HepG2 (cell line): Measurements from ENCODE around the gene EPB41L4A. TPM values are rescaled to one million over a fixed set of nuclear protein-coding genes. Genes with fewer than 3 reads are reported as not detected.
"Not testable (repeated sequence)": the region's sequence is repeated elsewhere in the genome, so short reads cannot be mapped to it uniquely, and the experiment has no call there.

Experiments used
- ATAC-seq: fragments of 200-7000 bp; cut with Tn5 transposase; 3 replicates; pipeline ENCODE4 v1.9.1; 2020; ENCODE audit warnings: mild to moderate bottlenecking, moderate library complexity
- BruUV-seq: library from RNA; stranded (reverse); fragments of 400-500 nt; replicated peaks from 2 replicates; lab custom pipeline; 2021; lab: Mats Ljungman, UMichigan
- CTCF ChIA-PET: fragments of 300-600 bp; formaldehyde crosslinking; extraction: SDS; loops from one replicate; lab custom pipeline; 2021; ENCODE audit warnings: low total read pairs, inconsistent platforms, low intra/inter-chr PET ratio; lab: Yijun Ruan, JAX
- POLR2A ChIA-PET: fragments of 350-600 bp; sonication (Branson Sonifier 250); formaldehyde crosslinking; loops from one replicate; lab custom pipeline; 2020; ENCODE audit warnings: antibody characterized with exemption, inconsistent platforms; lab: Yijun Ruan, JAX
- DNase-seq: peaks from one replicate; pipeline ENCODE4 v3.0.0-alpha.2; 2015; ENCODE audit warnings: low spot score
- FAIRE-seq: peaks from 3 replicates; lab custom pipeline; 2011; peaks lifted over from hg19 to GRCh38; lab: Jason Lieb, UNC
- H2AFZ ChIP-seq: one replicate; pipeline ENCODE4 v1.6.1; 2011; ENCODE audit warnings: low read length, inconsistent platforms
- H3K27ac ChIP-seq: fragments of 300-600 bp; 3 replicates; pipeline ENCODE4 v1.8.0; 2011; ENCODE audit warnings: mixed run types, mild to moderate bottlenecking, mixed read lengths, low read length, inconsistent platforms; ENCODE audit not compliant: insufficient read depth; ENCODE audit errors: extremely low read length
- H3K27me3 ChIP-seq, 2 experiments: fragments of 200-600 bp in 1 of 2; 2 replicates in 1 of 2; 3 replicates in 1 of 2; pipeline versions ENCODE4 v1.6.0 to v1.8.0; 2011; ENCODE audit warnings: low read length in 2 of 2, mild to moderate bottlenecking in 2 of 2, moderate library complexity in 2 of 2, inconsistent platforms in 1 of 2; ENCODE audit not compliant: insufficient read depth in 2 of 2, control insufficient read depth in 1 of 2
- H3K36me3 ChIP-seq, 2 experiments: fragments of 200-600 bp in 1 of 2; replicated peaks in 1 of 2; 2 replicates in 1 of 2; 3 replicates in 1 of 2; pipeline versions ENCODE4 v1.5.1 to v1.8.0; 2011; ENCODE audit warnings: low read length in 2 of 2, inconsistent platforms in 1 of 2; ENCODE audit not compliant: insufficient read depth in 2 of 2, control insufficient read depth in 1 of 2
- H3K4me1 ChIP-seq: 2 replicates; pipeline ENCODE4 v1.5.1; 2012; ENCODE audit warnings: low read length, inconsistent platforms; ENCODE audit not compliant: insufficient read depth
- H3K4me2 ChIP-seq: 2 replicates; pipeline ENCODE4 v1.6.0; 2011; ENCODE audit warnings: low read depth, low read length, inconsistent platforms
- H3K4me3 ChIP-seq, 3 experiments: fragments of 200-600 bp in 1 of 3; sonication (generic), shearing (Covaris generic) in 1 of 3; replicated peaks in 1 of 3; 2 replicates each; pipeline ENCODE4 v1.5.1; 2011 to 2016; ENCODE audit warnings: low read length in 3 of 3, inconsistent platforms in 2 of 3, low read depth in 2 of 3, mild to moderate bottlenecking in 2 of 3, control low read depth in 1 of 3, mixed read lengths in 1 of 3; ENCODE audit not compliant: insufficient read depth in 1 of 3
- H3K79me2 ChIP-seq: one replicate; pipeline ENCODE4 v1.6.1; 2011; ENCODE audit warnings: low read length, inconsistent platforms; ENCODE audit not compliant: insufficient read depth
- H3K9ac ChIP-seq: 2 replicates; pipeline ENCODE4 v1.6.0; 2011; ENCODE audit warnings: mild to moderate bottlenecking, low read depth, low read length, inconsistent platforms; ENCODE audit not compliant: insufficient read depth
- H3K9me3 ChIP-seq: 2 replicates; pipeline ENCODE4 v1.5.1; 2012; ENCODE audit warnings: mild to moderate bottlenecking, low read length
- H4K20me1 ChIP-seq: 2 replicates; pipeline ENCODE4 v1.6.0; 2011; ENCODE audit warnings: inconsistent platforms, mild to moderate bottlenecking, low read length, moderate library complexity; ENCODE audit not compliant: insufficient read depth
- DR1 ChIP-seq: sonication (generic); formaldehyde crosslinking; IDR thresholded peaks from 2 replicates; pipeline ENCODE4 v1.8.0; 2021; ENCODE audit warnings: mild to moderate bottlenecking, missing genetic modification reagents, inconsistent platforms
- GPBP1L1 ChIP-seq: sonication (generic); formaldehyde crosslinking; IDR thresholded peaks from 2 replicates; pipeline ENCODE4 v1.5.0; 2020; ENCODE audit warnings: mild to moderate bottlenecking, missing genetic modification reagents
- ISX ChIP-seq: sonication (generic); formaldehyde crosslinking; conservative IDR thresholded peaks from 2 replicates; pipeline ENCODE4 v1.5.0; 2020; ENCODE audit warnings: missing genetic modification reagents
- MEIS2 ChIP-seq: sonication (generic); formaldehyde crosslinking; IDR thresholded peaks from 2 replicates; pipeline ENCODE4 v1.9.0; 2021; ENCODE audit warnings: mild to moderate bottlenecking, missing genetic modification reagents
- SETDB1 ChIP-seq: sonication (generic); formaldehyde crosslinking; IDR thresholded peaks from 2 replicates; pipeline ENCODE4 v1.5.1; 2020; ENCODE audit warnings: missing genetic modification reagents, mild to moderate bottlenecking, borderline replicate concordance
- TFDP1 ChIP-seq: IDR thresholded peaks from 2 replicates; pipeline ENCODE4 v1.6.1; 2016; ENCODE audit warnings: missing compliant biosample characterization, missing genetic modification reagents, borderline replicate concordance
- ZBTB7B ChIP-seq: sonication (generic); formaldehyde crosslinking; IDR thresholded peaks from 2 replicates; pipeline ENCODE4 v1.4.0; 2020; ENCODE audit warnings: missing genetic modification reagents
- ZNF329 ChIP-seq: sonication (generic); formaldehyde crosslinking; IDR thresholded peaks from 2 replicates; pipeline ENCODE4 v1.9.0; 2021; ENCODE audit warnings: low read depth, mild to moderate bottlenecking, missing genetic modification reagents
- ZNF34 ChIP-seq: sonication (generic); formaldehyde crosslinking; IDR thresholded peaks from 2 replicates; pipeline ENCODE4 v1.4.0; 2020; ENCODE audit warnings: mild to moderate bottlenecking, missing genetic modification reagents, borderline replicate concordance
- whole genome bisulfite sequencing: methylation state at CpG from one replicate; pipeline ENCODE4 v1.1.6; 2017; ENCODE audit warnings: low lambda C conversion rate; 5-methylcytosine and 5-hydroxymethylcytosine counted together
- in situ Hi-C: cut with HindIII; loops from 2 replicates; pipeline ENCODE4 v1.10.0; 2017; ENCODE audit warnings: low pct_unique_long_range_greater_than_20kb; ENCODE audit not compliant: extremely low pct_ligation_motif_present
- intact Hi-C: fragments of 100-400 bp; cut with micrococcal nuclease; formaldehyde crosslinking; loops from one replicate; pipeline ENCODE4 v1.10.0; 2022; ENCODE audit not compliant: unreplicated experiment
- polyA plus RNA-seq, 8 experiments: library from polyadenylated mRNA; depleted of rRNA in 3 of 8; stranded (reverse) in 7 of 8; unstranded in 1 of 8; fragments of >200 nt; fragmentation: Illumina TruSeq in 4 of 8; extraction: Trizol in 4 of 8; gene quantifications; 2 replicates each; pipeline versions ENCODE4 v1.2.1 to v1.2.3, GENCODE V29; 2011 to 2016; ENCODE audit warnings: low read depth in 4 of 8, missing spikeins in 1 of 8, mixed read lengths in 1 of 8; ENCODE audit not compliant: insufficient read depth in 1 of 8
- total RNA-seq, 5 experiments: library from RNA; depleted of rRNA; stranded (reverse); fragments of >200 nt; fragmentation: Illumina TruSeq; extraction: Trizol; gene quantifications; 2 replicates each; pipeline ENCODE4 v1.2.3, GENCODE V29; 2016; ENCODE audit warnings: low read depth in 1 of 5

The EPB41L4A gene
- total and polyA plus RNA-seq, 2 of the 13 experiments (the other 11 are each of a cell fraction or from before 2014, with no cell fraction given) = 0.07 TPM; not detected in 1

GRCh38 chr5:112434641-112435040 lies 15.6 kb upstream of the EPB41L4A start:
- no peak overlapping the region for H3K9ac ChIP-seq
- no peaks in the 10 kb centered on the region for H3K79me2 ChIP-seq
- no peak overlapping the region for H2AFZ ChIP-seq
- no peak overlapping the region for H3K4me3 ChIP-seq
- TF ChIP-seq SETDB1 (CRISPR knock-in tag) (no peak), ZBTB7B (CRISPR knock-in tag) (no peak), DR1 (CRISPR knock-in tag) (no peak), ZNF34 (CRISPR knock-in tag) (no peak), MEIS2 (CRISPR knock-in tag) (no peak), GPBP1L1 (CRISPR knock-in tag) (no peak), ZNF329 (no peak), ISX (CRISPR knock-in tag) (no peak), TFDP1 (no peak)
- no peak for ATAC-seq
- no peak overlapping the region for H3K4me2 ChIP-seq
- DNase-seq = no peak
- no TSS peak for BruUV-seq
- in situ Hi-C loops = no loop called here
- no peak overlapping the region for H3K27ac ChIP-seq
- intact Hi-C loops = no loop called here
- ChIA-PET POLR2A (no interaction called here), CTCF (no interaction called here)
- 0% methylated on average over 1 of the region's 1 CpG for WGBS
- H3K27me3 ChIP-seq = no peaks in the 10 kb centered on the region
- no peaks in the 10 kb centered on the region for H3K36me3 ChIP-seq
- no peaks in the 10 kb centered on the region for H4K20me1 ChIP-seq
- H3K9me3 ChIP-seq = no peaks in the 10 kb centered on the region
- no peaks in the 10 kb centered on the region for H3K4me1 ChIP-seq
- no peak for FAIRE-seq

GRCh38 chr5:112426202-112426601 lies 7.1 kb upstream of the EPB41L4A start:
- FAIRE-seq, H2AFZ ChIP-seq, POLR2A ChIA-PET, H4K20me1 ChIP-seq, H3K4me3 ChIP-seq, CTCF ChIA-PET, DNase-seq, H3K9ac ChIP-seq, H3K36me3 ChIP-seq, H3K79me2 ChIP-seq, H3K4me2 ChIP-seq, BruUV-seq, H3K27me3 ChIP-seq, H3K9me3 ChIP-seq, ATAC-seq, H3K27ac ChIP-seq, H3K4me1 ChIP-seq, intact Hi-C loops: not testable (repeated sequence)
- in situ Hi-C loops = loop anchor here (10.0 kb wide), 1 partner anchor 241 kb away; no protein-coding TSS in a partner anchor
- 4% methylated on average over 3 of the region's 3 CpGs for WGBS
